ENCODE measurements around the gene FMR1NB.

Gene FMR1NB, protein sequence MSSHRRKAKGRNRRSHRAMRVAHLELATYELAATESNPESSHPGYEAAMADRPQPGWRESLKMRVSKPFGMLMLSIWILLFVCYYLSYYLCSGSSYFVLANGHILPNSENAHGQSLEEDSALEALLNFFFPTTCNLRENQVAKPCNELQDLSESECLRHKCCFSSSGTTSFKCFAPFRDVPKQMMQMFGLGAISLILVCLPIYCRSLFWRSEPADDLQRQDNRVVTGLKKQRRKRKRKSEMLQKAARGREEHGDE

DNA sequence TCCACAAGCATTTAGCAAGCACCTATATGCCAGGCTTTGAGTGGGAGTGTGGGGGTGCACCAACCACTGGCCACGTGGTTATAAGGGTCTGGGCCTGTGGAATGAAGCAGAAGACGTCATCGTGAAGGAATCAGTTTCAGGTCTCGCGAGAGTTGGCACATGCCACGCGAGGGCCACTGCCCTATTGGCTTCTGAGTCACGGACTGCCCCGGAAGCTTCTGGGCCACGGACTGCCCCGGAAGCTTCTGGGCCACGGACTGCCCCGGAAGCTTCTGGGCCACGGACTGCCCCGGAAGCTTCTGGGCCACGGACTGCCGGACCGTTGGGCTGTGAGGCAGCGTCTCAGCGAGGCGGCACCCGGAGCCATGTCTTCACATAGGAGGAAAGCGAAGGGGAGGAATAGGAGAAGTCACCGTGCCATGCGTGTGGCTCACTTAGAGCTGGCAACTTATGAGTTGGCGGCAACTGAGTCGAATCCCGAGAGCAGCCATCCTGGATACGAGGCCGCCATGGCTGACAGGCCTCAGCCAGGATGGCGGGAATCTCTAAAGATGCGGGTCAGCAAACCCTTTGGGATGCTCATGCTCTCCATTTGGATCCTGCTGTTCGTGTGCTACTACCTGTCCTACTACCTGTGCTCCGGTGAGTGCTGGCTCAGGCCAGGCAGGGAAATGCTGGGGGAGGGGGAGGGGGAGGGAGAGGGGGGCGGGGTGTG, at the start of gene FMR1NB:
FMR1NB (plus strand) TSS at position 300 of the 715 bp plus-strand sequence; CDS start at position 366, 66 bp downstream.
- Histone ChIP-seq H3K4me3 (no peak within 1 kb of the TSS), H3K27ac (no peak within 1 kb of the TSS)
- DNase-seq (ENCODE audit: low spot score): no peak
- TF ChIP-seq, protein P1, sequence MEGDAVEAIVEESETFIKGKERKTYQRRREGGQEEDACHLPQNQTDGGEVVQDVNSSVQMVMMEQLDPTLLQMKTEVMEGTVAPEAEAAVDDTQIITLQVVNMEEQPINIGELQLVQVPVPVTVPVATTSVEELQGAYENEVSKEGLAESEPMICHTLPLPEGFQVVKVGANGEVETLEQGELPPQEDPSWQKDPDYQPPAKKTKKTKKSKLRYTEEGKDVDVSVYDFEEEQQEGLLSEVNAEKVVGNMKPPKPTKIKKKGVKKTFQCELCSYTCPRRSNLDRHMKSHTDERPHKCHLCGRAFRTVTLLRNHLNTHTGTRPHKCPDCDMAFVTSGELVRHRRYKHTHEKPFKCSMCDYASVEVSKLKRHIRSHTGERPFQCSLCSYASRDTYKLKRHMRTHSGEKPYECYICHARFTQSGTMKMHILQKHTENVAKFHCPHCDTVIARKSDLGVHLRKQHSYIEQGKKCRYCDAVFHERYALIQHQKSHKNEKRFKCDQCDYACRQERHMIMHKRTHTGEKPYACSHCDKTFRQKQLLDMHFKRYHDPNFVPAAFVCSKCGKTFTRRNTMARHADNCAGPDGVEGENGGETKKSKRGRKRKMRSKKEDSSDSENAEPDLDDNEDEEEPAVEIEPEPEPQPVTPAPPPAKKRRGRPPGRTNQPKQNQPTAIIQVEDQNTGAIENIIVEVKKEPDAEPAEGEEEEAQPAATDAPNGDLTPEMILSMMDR (IDR thresholded peaks at IDR 0.05): no peak

DNA sequence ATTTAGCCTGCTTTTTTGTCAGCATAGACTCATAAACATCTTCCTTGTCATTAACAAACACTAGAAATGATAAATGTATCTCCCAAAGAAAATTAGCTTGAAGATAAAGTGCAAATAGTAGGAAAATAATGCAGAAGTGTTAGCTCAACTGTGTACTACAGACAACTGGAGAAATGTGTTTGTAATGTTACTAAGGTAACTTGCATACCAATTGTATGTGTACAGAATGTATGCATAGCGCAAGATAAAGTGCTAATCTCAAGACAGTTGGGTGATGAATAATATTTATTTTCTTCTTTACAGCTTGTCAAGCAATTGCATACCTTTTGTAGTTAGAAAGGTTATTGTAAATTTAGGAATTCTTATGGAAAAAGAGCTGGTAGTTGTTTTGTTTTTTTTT, 47.3 kb upstream of the FMR1NB start:
- Histone ChIP-seq H3K4me3 (no peak overlapping the region), H3K27ac (no peak overlapping the region)
- TF ChIP-seq, protein P1 (IDR thresholded peaks at IDR 0.05): no peak
- no peak for DNase-seq (ENCODE audit: low spot score)

- TF ChIP-seq, protein P1 (IDR thresholded peaks at IDR 0.05): no peak
- no peak overlapping the region for H3K4me3 ChIP-seq
- DNase-seq (ENCODE audit: low spot score): no peak
- H3K27ac ChIP-seq: no peak overlapping the region
These were observed 45.9 kb upstream of the FMR1NB start for GRCh38 chrX:147935156-147935758.

GRCh38 chrX:147945286-147945685, 35.9 kb upstream of the FMR1NB start:
- Histone ChIP-seq H3K27ac (no peak overlapping the region), H3K4me3 (no peak overlapping the region)
- TF ChIP-seq, protein P1 (IDR thresholded peaks at IDR 0.05): no peak
- no peak for DNase-seq (ENCODE audit: low spot score)

DNA sequence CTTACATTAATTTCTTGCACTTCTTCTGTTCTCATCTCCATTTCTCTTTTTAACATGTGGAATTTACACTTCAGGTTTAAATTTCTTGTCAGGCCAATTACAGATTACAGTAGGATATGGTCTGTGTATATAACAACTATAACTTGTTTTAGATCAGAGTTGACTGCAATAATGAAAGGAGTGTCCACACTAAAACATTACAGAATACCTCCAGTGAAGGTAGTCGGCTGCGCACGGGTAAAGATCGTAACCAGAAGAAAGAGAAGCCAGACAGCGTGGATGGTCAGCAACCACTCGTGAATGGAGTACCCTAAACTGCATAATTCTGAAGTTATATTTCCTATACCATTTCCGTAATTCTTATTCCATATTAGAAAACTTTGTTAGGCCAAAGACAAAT, 32.6 kb upstream of the FMR1NB start:
- DNase-seq (ENCODE audit: low spot score): no peak
- TF ChIP-seq, protein P1 (IDR thresholded peaks at IDR 0.05): no peak
- Histone ChIP-seq H3K27ac (no peak overlapping the region), H3K4me3 (no peak overlapping the region)

DNA sequence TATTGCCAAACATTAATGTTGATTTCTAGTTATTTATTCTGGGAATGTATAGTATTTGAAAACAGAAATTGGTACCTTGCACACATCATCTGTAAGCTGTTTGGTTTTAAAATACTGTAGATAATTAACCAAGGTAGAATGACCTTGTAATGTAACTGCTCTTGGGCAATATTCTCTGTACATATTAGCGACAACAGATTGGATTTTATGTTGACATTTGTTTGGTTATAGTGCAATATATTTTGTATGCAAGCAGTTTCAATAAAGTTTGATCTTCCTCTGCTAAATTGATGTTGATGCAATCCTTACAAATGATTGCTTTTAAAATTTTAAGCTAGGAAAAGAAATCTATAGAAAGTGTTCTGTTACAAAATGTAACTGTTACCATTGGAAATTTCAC, 30.8 kb upstream of the FMR1NB start:
- no peak overlapping the region for H3K27ac ChIP-seq
- TF ChIP-seq, protein P1 (IDR thresholded peaks at IDR 0.05): no peak
- no peak for DNase-seq (ENCODE audit: low spot score)
- no peak overlapping the region for H3K4me3 ChIP-seq

All from coronary artery (tissue), 2 donors.